ENCODE measurements around the gene PROZ.

- TF ChIP-seq, protein P1, sequence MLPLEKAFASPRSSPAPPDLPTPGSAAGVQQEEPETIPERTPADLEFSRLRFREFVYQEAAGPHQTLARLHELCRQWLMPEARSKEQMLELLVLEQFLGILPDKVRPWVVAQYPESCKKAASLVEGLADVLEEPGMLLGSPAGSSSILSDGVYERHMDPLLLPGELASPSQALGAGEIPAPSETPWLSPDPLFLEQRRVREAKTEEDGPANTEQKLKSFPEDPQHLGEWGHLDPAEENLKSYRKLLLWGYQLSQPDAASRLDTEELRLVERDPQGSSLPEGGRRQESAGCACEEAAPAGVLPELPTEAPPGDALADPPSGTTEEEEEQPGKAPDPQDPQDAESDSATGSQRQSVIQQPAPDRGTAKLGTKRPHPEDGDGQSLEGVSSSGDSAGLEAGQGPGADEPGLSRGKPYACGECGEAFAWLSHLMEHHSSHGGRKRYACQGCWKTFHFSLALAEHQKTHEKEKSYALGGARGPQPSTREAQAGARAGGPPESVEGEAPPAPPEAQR (tag by site-specific recombination; IDR thresholded peaks at IDR 0.05), result no peak
- TF ChIP-seq ZBTB8A (tag by site-specific recombination; IDR thresholded peaks at IDR 0.05) (no peak), ZNF19 (tag by site-specific recombination; IDR thresholded peaks at IDR 0.05; ENCODE audit: low read depth) (no peak)
Observed at GRCh38 chr13:113178896-113179167, 20.4 kb downstream of the PROZ start.
